Mesenchymal stem cell (in vitro differentiated cells and primary cell): ENCODE measurements around the gene CD248. TPM values are rescaled to one million over a fixed set of nuclear protein-coding genes. Genes with fewer than 3 reads are reported as not detected.

Source experiments
- DNase-seq: peaks from one replicate; pipeline ENCODE4 v3.0.0-alpha.2; 2013
- H2AFZ ChIP-seq: one replicate; pipeline ENCODE4 v1.6.1; 2013; ENCODE audit warnings: low read depth, mild to moderate bottlenecking, control low read depth, inconsistent platforms, low read length, moderate library complexity
- H2AK5ac ChIP-seq: 2 replicates; pipeline ENCODE4 v1.6.1; 2013; ENCODE audit warnings: low read length, moderate library complexity, mild to moderate bottlenecking, inconsistent platforms; ENCODE audit not compliant: severe bottlenecking
- H2BK120ac ChIP-seq: one replicate; pipeline ENCODE4 v1.6.1; 2013; ENCODE audit warnings: low read depth, mild to moderate bottlenecking, inconsistent platforms, low read length, moderate library complexity
- H2BK12ac ChIP-seq, 2 experiments: one replicate each; pipeline ENCODE4 v1.6.1; 2013; ENCODE audit warnings: inconsistent platforms in 2 of 2, low read length in 2 of 2, mild to moderate bottlenecking in 2 of 2, moderate library complexity in 2 of 2, control low read depth in 1 of 2
- H2BK15ac ChIP-seq: one replicate; pipeline ENCODE4 v1.6.1; 2013; ENCODE audit warnings: mild to moderate bottlenecking, low read depth, inconsistent platforms; ENCODE audit not compliant: poor library complexity, severe bottlenecking
- H2BK5ac ChIP-seq: 2 replicates; pipeline ENCODE4 v1.6.1; 2013; ENCODE audit warnings: low read depth, mild to moderate bottlenecking, low read length, control low read depth, inconsistent platforms; ENCODE audit not compliant: poor library complexity, severe bottlenecking
- H3K14ac ChIP-seq, 2 experiments: one replicate each; pipeline ENCODE4 v1.6.1; 2013; ENCODE audit warnings: inconsistent platforms in 2 of 2, low read length in 2 of 2, control low read depth in 1 of 2, mild to moderate bottlenecking in 1 of 2, moderate library complexity in 1 of 2
- H3K18ac ChIP-seq, 2 experiments: one replicate each; pipeline ENCODE4 v1.6.1; 2013; ENCODE audit warnings: inconsistent platforms in 2 of 2, low read length in 2 of 2, control low read depth in 1 of 2, low read depth in 1 of 2, mild to moderate bottlenecking in 1 of 2
- H3K23ac ChIP-seq, 2 experiments: one replicate each; pipeline ENCODE4 v1.6.1; 2013; ENCODE audit warnings: inconsistent platforms in 2 of 2, low read length in 2 of 2, mild to moderate bottlenecking in 2 of 2, moderate library complexity in 2 of 2, control low read depth in 1 of 2
- H3K27ac ChIP-seq: 2 replicates; pipeline ENCODE4 v1.5.1; 2013; ENCODE audit warnings: mild to moderate bottlenecking, moderate library complexity, low read length, control low read depth, inconsistent platforms; ENCODE audit not compliant: poor library complexity, severe bottlenecking
- H3K27me3 ChIP-seq, 2 experiments: 2 replicates each; pipeline versions ENCODE4 v1.6.1 to v1.7.0; 2013; ENCODE audit warnings: low read length in 2 of 2, mild to moderate bottlenecking in 2 of 2, moderate library complexity in 2 of 2, control low read depth in 1 of 2, inconsistent platforms in 1 of 2; ENCODE audit not compliant: control insufficient read depth in 1 of 2, insufficient read depth in 1 of 2
- H3K36me3 ChIP-seq, 2 experiments: 2 replicates each; pipeline versions ENCODE4 v1.6.1 to v1.7.0; 2013; ENCODE audit warnings: low read length in 2 of 2, control low read depth in 1 of 2, inconsistent platforms in 1 of 2, low read depth in 1 of 2, mild to moderate bottlenecking in 1 of 2; ENCODE audit not compliant: insufficient read depth in 2 of 2, control insufficient read depth in 1 of 2
- H3K4ac ChIP-seq, 2 experiments: one replicate each; pipeline ENCODE4 v1.6.1; 2013; ENCODE audit warnings: inconsistent platforms in 2 of 2, low read length in 2 of 2, mild to moderate bottlenecking in 2 of 2, moderate library complexity in 2 of 2, control low read depth in 1 of 2, low read depth in 1 of 2
- H3K4me1 ChIP-seq: 2 replicates; pipeline ENCODE4 v1.6.1; 2013; ENCODE audit warnings: low read depth, low read length, control low read depth; ENCODE audit not compliant: control insufficient read depth, insufficient read depth
- H3K4me2 ChIP-seq: 2 replicates; pipeline ENCODE4 v1.6.1; 2013; ENCODE audit warnings: low read length, mild to moderate bottlenecking, inconsistent platforms; ENCODE audit not compliant: poor library complexity, severe bottlenecking
- H3K4me3 ChIP-seq, 2 experiments: 2 replicates each; pipeline versions ENCODE4 v1.5.1 to v1.7.0; 2013; ENCODE audit warnings: low read length in 2 of 2, mild to moderate bottlenecking in 2 of 2, control low read depth in 1 of 2, low read depth in 1 of 2; ENCODE audit not compliant: insufficient read depth in 1 of 2
- H3K79me1 ChIP-seq: replicated peaks from 2 replicates; pipeline ENCODE4 v1.6.1; 2013; ENCODE audit warnings: mild to moderate bottlenecking, control low read depth, low read length, inconsistent platforms; ENCODE audit not compliant: poor library complexity, severe bottlenecking
- H3K9ac ChIP-seq: 2 replicates; pipeline ENCODE4 v1.7.0; 2013; ENCODE audit warnings: mild to moderate bottlenecking, low read length, moderate library complexity
- H3K9me3 ChIP-seq: 2 replicates; pipeline ENCODE4 v1.7.0; 2013; ENCODE audit warnings: mild to moderate bottlenecking, low read length; ENCODE audit not compliant: control insufficient read depth
- H4K8ac ChIP-seq: one replicate; pipeline ENCODE4 v1.6.1; 2013; ENCODE audit warnings: inconsistent platforms, mild to moderate bottlenecking, low read length, moderate library complexity
- H4K91ac ChIP-seq: one replicate; pipeline ENCODE4 v1.6.1; 2013; ENCODE audit warnings: mild to moderate bottlenecking, low read length, inconsistent platforms
- WGBS: methylation state at CpG from one replicate; pipeline ENCODE4 v1.1.7; 2013; ENCODE audit warnings: mixed read lengths; 5-methylcytosine and 5-hydroxymethylcytosine counted together
- polyA plus RNA-seq, 2 experiments: library from polyadenylated mRNA; stranded (reverse); fragments of 200-250 nt; gene quantifications; one replicate each; pipeline ENCODE4 v1.2.3, GENCODE V29; 2013

Gene CD248, protein sequence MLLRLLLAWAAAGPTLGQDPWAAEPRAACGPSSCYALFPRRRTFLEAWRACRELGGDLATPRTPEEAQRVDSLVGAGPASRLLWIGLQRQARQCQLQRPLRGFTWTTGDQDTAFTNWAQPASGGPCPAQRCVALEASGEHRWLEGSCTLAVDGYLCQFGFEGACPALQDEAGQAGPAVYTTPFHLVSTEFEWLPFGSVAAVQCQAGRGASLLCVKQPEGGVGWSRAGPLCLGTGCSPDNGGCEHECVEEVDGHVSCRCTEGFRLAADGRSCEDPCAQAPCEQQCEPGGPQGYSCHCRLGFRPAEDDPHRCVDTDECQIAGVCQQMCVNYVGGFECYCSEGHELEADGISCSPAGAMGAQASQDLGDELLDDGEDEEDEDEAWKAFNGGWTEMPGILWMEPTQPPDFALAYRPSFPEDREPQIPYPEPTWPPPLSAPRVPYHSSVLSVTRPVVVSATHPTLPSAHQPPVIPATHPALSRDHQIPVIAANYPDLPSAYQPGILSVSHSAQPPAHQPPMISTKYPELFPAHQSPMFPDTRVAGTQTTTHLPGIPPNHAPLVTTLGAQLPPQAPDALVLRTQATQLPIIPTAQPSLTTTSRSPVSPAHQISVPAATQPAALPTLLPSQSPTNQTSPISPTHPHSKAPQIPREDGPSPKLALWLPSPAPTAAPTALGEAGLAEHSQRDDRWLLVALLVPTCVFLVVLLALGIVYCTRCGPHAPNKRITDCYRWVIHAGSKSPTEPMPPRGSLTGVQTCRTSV
- 318 TPM for polyA plus RNA-seq (2013, experiment 1 of 2)
- 313 TPM for polyA plus RNA-seq (2013, experiment 2 of 2)

DNA sequence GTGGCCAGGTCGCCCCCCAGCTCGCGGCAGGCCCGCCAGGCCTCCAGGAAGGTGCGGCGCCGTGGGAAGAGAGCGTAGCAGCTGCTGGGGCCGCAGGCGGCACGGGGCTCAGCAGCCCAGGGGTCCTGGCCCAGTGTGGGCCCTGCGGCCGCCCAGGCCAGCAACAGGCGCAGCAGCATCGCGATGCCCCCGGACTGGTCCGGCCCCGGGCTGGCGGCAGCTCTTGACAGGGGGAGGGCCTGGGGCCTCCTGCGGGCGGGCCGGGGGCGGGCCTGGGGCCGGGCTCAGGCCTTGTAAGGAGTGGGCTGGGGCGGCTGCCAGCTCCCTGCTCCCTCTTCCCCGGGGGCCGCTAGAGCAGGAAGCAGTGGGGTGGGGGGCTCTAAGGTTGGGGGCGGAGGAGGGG is at the start of gene CD248:
TSS of gene CD248 (minus strand) at position 196 of the 403 bp plus-strand sequence. CDS start at position 179, 17 bp downstream.
- H3K4me2 ChIP-seq = peak within 1 kb of the TSS; percentile 69
- peak within 1 kb of the TSS in 1 of 2 experiments; percentile 98 for H3K14ac ChIP-seq
- no peaks in the 10 kb centered on the region for H3K27me3 ChIP-seq

DNA sequence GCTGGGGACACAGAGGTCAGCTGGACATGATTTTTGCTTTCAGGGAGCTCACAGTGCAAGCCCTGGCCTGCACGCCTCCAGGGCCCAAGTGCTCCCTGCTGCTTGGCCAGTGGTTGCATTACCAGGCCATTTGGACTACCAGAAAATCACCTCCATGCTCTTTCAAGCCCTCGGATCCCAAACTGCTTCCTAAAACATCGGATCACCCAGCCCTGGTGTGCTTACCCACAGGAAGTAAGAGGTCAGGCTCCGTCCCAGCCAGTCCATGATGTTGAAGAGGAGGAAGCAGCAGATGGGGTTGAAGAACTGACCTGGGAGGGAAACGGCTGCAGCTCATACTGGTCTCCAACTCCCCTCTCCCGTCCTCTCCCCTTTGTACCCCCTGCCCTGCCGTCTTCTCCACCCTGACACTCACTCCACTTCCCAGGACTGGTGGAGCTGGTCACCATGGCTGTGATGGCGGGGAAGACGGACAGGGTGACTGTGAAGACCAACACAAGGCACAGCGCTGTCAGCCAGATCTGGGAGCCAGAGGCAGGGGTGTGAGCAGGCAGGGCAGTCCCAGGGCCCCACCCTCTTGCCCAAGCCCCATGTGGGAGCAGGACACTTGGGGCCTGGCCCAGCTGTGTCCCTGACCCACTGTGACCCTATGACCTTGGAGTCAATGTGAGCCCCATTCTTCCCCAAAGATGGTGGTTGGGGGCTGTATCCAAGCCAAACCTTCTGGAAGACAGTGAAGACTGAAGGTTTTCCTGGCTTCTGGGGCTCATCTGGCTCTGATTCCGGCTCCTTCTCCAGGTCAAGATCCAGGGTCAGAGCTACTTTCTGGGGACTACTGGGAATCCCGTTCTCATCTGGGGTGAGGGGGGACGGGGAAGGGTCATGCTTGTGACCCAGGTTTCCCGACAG is 49.1 kb upstream of the CD248 start:
- Histone ChIP-seq H3K27me3 (peaks cover 0 to 9% of the 10 kb centered on the region in 2 experiments), H2BK15ac (no peak overlapping the region), H2BK120ac (no peak overlapping the region), H3K23ac (no peak overlapping the region), H3K9me3 (no peaks in the 10 kb centered on the region), H3K36me3 (peaks cover 0 to 59% of the 10 kb centered on the region in 2 experiments), H3K4me1 (peaks cover 20% of the 10 kb centered on the region), H3K9ac (no peak overlapping the region), H3K27ac (no peak overlapping the region), H2BK5ac (no peak overlapping the region), H2AFZ (no peak overlapping the region), H3K4ac (no peak overlapping the region), H3K18ac (no peak overlapping the region), H3K4me2 (no peak overlapping the region), H4K91ac (no peak overlapping the region), H2AK5ac (no peak overlapping the region), H3K14ac (no peak overlapping the region), H3K79me1 (peaks cover 5% of the 10 kb centered on the region), H4K8ac (peak overlapping the region; percentile 32), H3K4me3 (no peak overlapping the region), H2BK12ac (no peak overlapping the region)
- WGBS = 88% methylated on average over 13 of the region's 14 CpGs
- no peak for DNase-seq

More for the DNA sequence above, at the start of gene CD248:
- Histone ChIP-seq H2BK12ac (peak within 1 kb of the TSS; percentile 90 to 99), H3K9ac (peak within 1 kb of the TSS; percentile 94), H2BK5ac (no peak within 1 kb of the TSS), H3K27ac (peak within 1 kb of the TSS; percentile 67), H3K79me1 (peaks cover 5% of the 10 kb centered on the region), H2AK5ac (peak within 1 kb of the TSS; percentile 49), H3K36me3 (peaks cover 8 to 17% of the 10 kb centered on the region in 2 experiments), H3K4me3 (peak within 1 kb of the TSS; percentile 23 to 99), H2AFZ (peak within 1 kb of the TSS; percentile 36), H3K4ac (peak within 1 kb of the TSS; percentile 95 to 96), H4K91ac (peak within 1 kb of the TSS; percentile 100), H3K9me3 (no peaks in the 10 kb centered on the region), H3K23ac (peak within 1 kb of the TSS in 1 of 2 experiments; percentile 94), H2BK120ac (peak within 1 kb of the TSS; percentile 99), H4K8ac (peak within 1 kb of the TSS; percentile 95), H3K4me1 (peaks cover 51% of the 10 kb centered on the region), H3K18ac (peak within 1 kb of the TSS; percentile 96 to 99), H2BK15ac (peak within 1 kb of the TSS; percentile 87)
- 22% methylated on average over 22 of the region's 29 CpGs for WGBS
- peak; percentile 82 for DNase-seq

DNA sequence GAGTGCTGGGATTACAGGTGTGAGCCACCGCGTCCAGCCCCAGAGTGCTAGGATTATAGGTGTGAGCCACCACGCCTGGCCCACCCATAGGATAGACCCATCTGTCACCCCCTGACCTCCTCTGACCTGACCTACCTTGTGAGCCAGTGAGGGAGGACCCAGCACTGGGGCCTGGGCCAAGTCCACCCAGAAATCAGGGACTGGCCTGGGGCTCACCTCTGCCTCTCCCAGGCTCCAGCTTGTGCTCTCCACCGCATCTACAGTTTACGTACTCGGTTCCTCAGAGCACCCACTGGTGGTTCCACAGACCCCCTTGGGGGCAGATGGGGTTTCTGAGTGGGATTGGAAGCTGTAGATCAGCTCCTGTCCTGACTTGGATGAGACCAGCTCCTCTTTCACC is 48.3 kb upstream of the CD248 start:
- Histone ChIP-seq H3K4me3 (no peak overlapping the region), H2BK5ac (no peak overlapping the region), H3K79me1 (peaks cover 5% of the 10 kb centered on the region), H2BK12ac (no peak overlapping the region), H2AFZ (no peak overlapping the region), H3K27ac (no peak overlapping the region), H3K4me2 (no peak overlapping the region), H3K4me1 (peaks cover 15% of the 10 kb centered on the region), H3K23ac (no peak overlapping the region), H2BK120ac (no peak overlapping the region), H3K14ac (no peak overlapping the region), H4K91ac (no peak overlapping the region), H2AK5ac (no peak overlapping the region), H4K8ac (no peak overlapping the region), H3K27me3 (peaks cover 0 to 9% of the 10 kb centered on the region in 2 experiments), H3K9me3 (no peaks in the 10 kb centered on the region), H3K4ac (no peak overlapping the region), H3K18ac (no peak overlapping the region), H3K36me3 (peaks cover 0 to 59% of the 10 kb centered on the region in 2 experiments), H2BK15ac (no peak overlapping the region), H3K9ac (no peak overlapping the region)
- no peak for DNase-seq
- WGBS = 98% methylated on average over 6 of the region's 6 CpGs
